Lower leg skin (tissue), 4 donors: ENCODE results near the gene HDAC4. TPM values are rescaled to one million over a fixed set of nuclear protein-coding genes. Genes with fewer than 3 reads are reported as not detected.
A peak's percentile ranks its signal among the peaks of the same experiment; 100 is the strongest.

Experiments
- DNase-seq, 2 donors: peaks; one replicate each; pipeline ENCODE4 v3.0.0-alpha.2; 2019; ENCODE audit warnings: low spot score in 2 of 2
- H3K4me3 ChIP-seq: fragments of 200-600 bp; sonication (generic); 2 replicates; pipeline ENCODE4 v1.5.1; 2017; ENCODE audit warnings: mild to moderate bottlenecking, low read depth; ENCODE audit not compliant: poor library complexity, severe bottlenecking
- POLR2A ChIP-seq, 2 donors: fragments of 450-650 bp; IDR thresholded peaks; one replicate each; pipeline ENCODE4 v1.6.1; 2016 to 2017; ENCODE audit warnings: antibody characterized with exemption in 2 of 2, mild to moderate bottlenecking in 1 of 2, moderate library complexity in 1 of 2
- WGBS, 2 donors: methylation state at CpG; one replicate each; pipeline ENCODE4 v1.1.5; 2018; 5-methylcytosine and 5-hydroxymethylcytosine counted together
- intact Hi-C: fragments of 100-400 bp; cut with DNase I; formaldehyde crosslinking; loops from one replicate; pipeline ENCODE4 v1.15.0; 2023; ENCODE audit warnings: low total_unique reads
- total RNA-seq, 4 donors: library from RNA; depleted of rRNA; stranded (reverse); fragments of >200 nt; gene quantifications; one replicate each; pipeline ENCODE4 v1.1.0, GENCODE V29; 2016
- TF ChIP-seq, protein P1 (sequence below), 3 donors: fragments of 450-650 bp; IDR thresholded peaks; one replicate each; pipeline ENCODE4 v1.5.1; 2016; ENCODE audit warnings: antibody characterized with exemption in 3 of 3, mild to moderate bottlenecking in 3 of 3, moderate library complexity in 2 of 3

HDAC4 gene
- total RNA-seq, 4 donors from 2014 or later = 27.4 to 85.5 (median 57.9) TPM

DNA sequence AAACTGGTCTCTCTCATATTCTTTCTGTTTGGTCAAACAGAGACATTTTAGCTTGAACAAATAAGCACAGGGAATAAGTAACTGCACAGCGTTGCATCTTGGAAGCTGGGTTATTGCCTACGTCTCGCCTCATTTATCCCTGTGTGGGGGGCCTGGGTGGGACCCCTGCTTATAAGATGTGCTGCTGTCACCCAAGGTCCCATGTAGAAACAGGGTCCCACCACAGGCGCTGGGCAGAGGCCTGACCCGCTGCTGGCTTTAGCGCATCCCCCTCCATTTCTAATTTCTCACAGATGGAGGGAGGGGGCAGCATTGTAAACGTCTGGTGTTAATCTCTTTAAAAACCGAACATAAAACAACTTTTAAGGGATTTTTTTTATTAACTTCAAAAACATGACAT lies 207.8 kb downstream of the HDAC4 start:
- intact Hi-C loops = no loop called here
- peak in 1 of 2 donors; percentile 39 for DNase-seq
- TF ChIP-seq, protein P1, sequence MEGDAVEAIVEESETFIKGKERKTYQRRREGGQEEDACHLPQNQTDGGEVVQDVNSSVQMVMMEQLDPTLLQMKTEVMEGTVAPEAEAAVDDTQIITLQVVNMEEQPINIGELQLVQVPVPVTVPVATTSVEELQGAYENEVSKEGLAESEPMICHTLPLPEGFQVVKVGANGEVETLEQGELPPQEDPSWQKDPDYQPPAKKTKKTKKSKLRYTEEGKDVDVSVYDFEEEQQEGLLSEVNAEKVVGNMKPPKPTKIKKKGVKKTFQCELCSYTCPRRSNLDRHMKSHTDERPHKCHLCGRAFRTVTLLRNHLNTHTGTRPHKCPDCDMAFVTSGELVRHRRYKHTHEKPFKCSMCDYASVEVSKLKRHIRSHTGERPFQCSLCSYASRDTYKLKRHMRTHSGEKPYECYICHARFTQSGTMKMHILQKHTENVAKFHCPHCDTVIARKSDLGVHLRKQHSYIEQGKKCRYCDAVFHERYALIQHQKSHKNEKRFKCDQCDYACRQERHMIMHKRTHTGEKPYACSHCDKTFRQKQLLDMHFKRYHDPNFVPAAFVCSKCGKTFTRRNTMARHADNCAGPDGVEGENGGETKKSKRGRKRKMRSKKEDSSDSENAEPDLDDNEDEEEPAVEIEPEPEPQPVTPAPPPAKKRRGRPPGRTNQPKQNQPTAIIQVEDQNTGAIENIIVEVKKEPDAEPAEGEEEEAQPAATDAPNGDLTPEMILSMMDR (IDR thresholded peaks at IDR 0.05) = no peak
- TF ChIP-seq POLR2A (IDR thresholded peaks at IDR 0.05) = no peak
- WGBS, 2 donors = 73 to 81% methylated on average over 8 of the region's 8 CpGs
- no peak overlapping the region for H3K4me3 ChIP-seq

GRCh38 chr2:239192456-239192855 lies 208.4 kb downstream of the HDAC4 start:
- WGBS, 2 donors = 74 to 80% methylated on average over 17 of the region's 17 CpGs
- intact Hi-C loops = no loop called here
- TF ChIP-seq, protein P1 (IDR thresholded peaks at IDR 0.05) = no peak
- no peak for TF ChIP-seq POLR2A (IDR thresholded peaks at IDR 0.05)
- DNase-seq = peak in 1 of 2 donors; percentile 82
- H3K4me3 ChIP-seq = no peak overlapping the region

DNA sequence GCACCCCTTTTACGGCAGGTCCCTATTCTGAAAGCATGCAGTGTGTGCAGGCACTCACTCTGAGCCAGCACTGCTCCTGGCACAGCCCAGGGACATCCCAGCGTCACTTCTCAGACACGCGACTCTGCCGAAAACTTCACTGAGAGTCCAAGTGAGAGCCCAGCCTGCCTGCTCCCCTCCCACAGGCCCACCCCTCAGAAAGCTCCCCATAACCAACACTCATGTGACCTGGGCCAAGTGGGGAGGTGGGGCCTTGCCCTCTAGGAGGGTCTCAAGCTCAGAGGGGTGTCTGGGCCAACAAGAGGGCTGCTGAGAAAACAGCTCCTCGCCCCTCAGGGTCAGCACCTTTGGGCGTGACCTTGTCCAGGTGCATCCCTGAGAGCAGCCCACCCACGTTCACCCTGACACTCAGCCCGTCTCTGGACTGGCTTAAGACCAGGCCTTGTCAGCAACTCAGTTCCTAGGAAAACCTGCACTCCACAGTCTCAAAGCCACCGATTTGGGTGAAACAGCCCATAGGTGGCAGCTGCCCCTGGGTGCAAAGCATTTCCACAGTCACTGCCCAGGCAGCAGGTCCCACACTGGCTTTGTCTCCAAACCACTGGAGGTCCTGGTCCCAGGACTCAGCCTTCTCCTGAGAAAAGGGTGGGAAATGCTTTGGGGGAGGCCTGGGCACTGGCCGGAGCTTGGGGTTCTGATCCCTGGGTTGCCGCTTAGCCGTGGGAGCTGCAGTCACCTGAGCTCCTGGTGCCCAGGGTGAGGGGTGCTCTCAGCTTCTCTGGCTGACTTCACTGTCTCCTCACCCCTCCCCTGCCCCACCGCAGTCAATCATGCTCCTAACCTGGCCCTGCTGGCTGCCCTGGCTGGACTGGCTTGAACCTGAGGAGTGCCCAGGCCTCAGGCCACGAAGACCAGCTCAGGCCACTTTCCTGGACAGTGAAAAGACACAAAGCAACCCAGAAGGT lies 209.6 kb downstream of the HDAC4 start:
- DNase-seq = peak in 1 of 2 donors; percentile 68
- intact Hi-C loops = no loop called here
- H3K4me3 ChIP-seq = no peak overlapping the region
- no peak for TF ChIP-seq POLR2A (IDR thresholded peaks at IDR 0.05)
- TF ChIP-seq, protein P1 (IDR thresholded peaks at IDR 0.05) = no peak
- 93% methylated on average over 12 to 14 of the region's 15 CpGs for WGBS, 2 donors

- DNase-seq = peak in 1 of 2 donors; percentile 40
- no peak overlapping the region for H3K4me3 ChIP-seq
- 95 to 98% methylated on average over 22 of the region's 22 CpGs for WGBS, 2 donors
- TF ChIP-seq POLR2A (IDR thresholded peaks at IDR 0.05) = no peak
- TF ChIP-seq, protein P1 (IDR thresholded peaks at IDR 0.05) = no peak
- intact Hi-C loops = no loop called here
Observed at GRCh38 chr2:239190361-239190760, 210.5 kb downstream of the HDAC4 start.

DNA sequence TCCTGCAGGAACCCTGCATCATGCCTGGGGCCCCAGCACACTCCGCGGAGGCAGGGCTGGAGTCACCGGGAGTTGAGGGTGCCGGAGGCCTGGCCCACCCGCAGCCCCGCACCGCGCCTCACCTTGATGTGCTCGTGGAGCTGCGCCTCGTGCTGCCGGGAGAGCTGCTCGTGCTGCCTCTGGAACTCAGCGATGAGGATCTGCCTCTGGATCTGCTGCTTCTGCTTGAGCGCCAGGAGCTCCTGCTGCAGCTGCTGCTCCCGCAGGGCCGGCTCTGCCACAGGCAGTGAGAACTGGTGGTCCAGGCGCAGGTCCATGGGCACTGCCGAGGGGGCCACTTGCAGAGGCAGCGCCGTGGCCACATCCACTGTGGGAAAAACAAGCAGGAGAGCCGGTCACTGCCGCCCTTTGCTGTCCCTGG lies 211.1 kb downstream of the HDAC4 start:
- intact Hi-C loops = no loop called here
- H3K4me3 ChIP-seq = no peak overlapping the region
- DNase-seq = peak in 1 of 2 donors; percentile 81
- 94 to 100% methylated on average over 17 to 23 of the region's 23 CpGs for WGBS, 2 donors
- TF ChIP-seq, protein P1 (IDR thresholded peaks at IDR 0.05) = no peak
- no peak for TF ChIP-seq POLR2A (IDR thresholded peaks at IDR 0.05)
